Measurements from ENCODE around the gene BBS9.
"Not testable (repeated sequence)": the region's sequence is repeated elsewhere in the genome, so short reads cannot be mapped to it uniquely, and the experiment has no call there.

The BBS9 gene

DNA sequence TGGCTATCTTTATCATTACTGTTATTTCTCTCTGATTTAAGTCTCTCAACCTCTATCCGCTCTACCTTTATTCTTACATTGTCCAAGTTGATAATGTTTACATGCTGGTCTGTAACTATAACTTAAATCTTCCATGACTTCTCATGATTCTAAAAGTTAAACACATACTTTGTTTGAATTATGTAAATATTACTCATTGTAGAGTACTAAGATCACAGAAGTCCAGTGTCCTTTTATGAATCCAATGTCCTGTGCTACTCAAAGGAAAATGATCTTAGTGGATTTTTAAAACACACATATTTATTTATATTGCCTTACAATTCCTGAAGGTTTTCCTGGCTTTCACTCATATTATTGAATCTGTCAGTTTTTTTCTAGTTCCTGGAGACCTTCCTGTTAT is 70.9 kb downstream of the BBS9 start:
- no peak for DNase-seq (ENCODE audit: low read depth)
- Histone ChIP-seq H3K9me3 (ENCODE audit: control insufficient read depth, low read length) (no peaks in the 10 kb centered on the region), H3K9ac (ENCODE audit: low read length) (no peak overlapping the region), H3K27me3 (replicated peaks; ENCODE audit: control insufficient read depth, insufficient read depth, low read length) (no peaks in the 10 kb centered on the region), H3K36me3 (ENCODE audit: control insufficient read depth, insufficient read depth, low read length, severe bottlenecking) (no peaks in the 10 kb centered on the region), H3K4me1 (ENCODE audit: control insufficient read depth, insufficient read depth, low read length) (peaks cover 15% of the 10 kb centered on the region), H3K4me3 (ENCODE audit: low read length) (no peak overlapping the region)

- Histone ChIP-seq H3K27me3 (replicated peaks; ENCODE audit: control insufficient read depth, insufficient read depth, low read length) (no peaks in the 10 kb centered on the region), H3K4me1 (ENCODE audit: control insufficient read depth, insufficient read depth, low read length) (no peaks in the 10 kb centered on the region), H3K9me3 (ENCODE audit: control insufficient read depth, low read length) (no peaks in the 10 kb centered on the region), H3K4me3 (ENCODE audit: low read length) (no peak overlapping the region), H3K36me3 (ENCODE audit: control insufficient read depth, insufficient read depth, low read length, severe bottlenecking) (no peaks in the 10 kb centered on the region), H3K9ac (ENCODE audit: low read length) (no peak overlapping the region)
- no peak for DNase-seq (ENCODE audit: low read depth)
Observed at GRCh38 chr7:33201821-33202220, 72.5 kb downstream of the BBS9 start.

GRCh38 chr7:33210958-33211357 is 81.6 kb downstream of the BBS9 start:
- no peaks in the 10 kb centered on the region for H3K4me1 ChIP-seq (ENCODE audit: control insufficient read depth, insufficient read depth, low read length)
- H3K27me3 ChIP-seq (replicated peaks; ENCODE audit: control insufficient read depth, insufficient read depth, low read length): no peaks in the 10 kb centered on the region
- peaks cover 27% of the 10 kb centered on the region for H3K9me3 ChIP-seq (ENCODE audit: control insufficient read depth, low read length)
- H3K4me3 ChIP-seq (ENCODE audit: low read length): no peak overlapping the region
- no peak overlapping the region for H3K9ac ChIP-seq (ENCODE audit: low read length)
- no peaks in the 10 kb centered on the region for H3K36me3 ChIP-seq (ENCODE audit: control insufficient read depth, insufficient read depth, low read length, severe bottlenecking)
- DNase-seq (ENCODE audit: low read depth): no peak

DNA sequence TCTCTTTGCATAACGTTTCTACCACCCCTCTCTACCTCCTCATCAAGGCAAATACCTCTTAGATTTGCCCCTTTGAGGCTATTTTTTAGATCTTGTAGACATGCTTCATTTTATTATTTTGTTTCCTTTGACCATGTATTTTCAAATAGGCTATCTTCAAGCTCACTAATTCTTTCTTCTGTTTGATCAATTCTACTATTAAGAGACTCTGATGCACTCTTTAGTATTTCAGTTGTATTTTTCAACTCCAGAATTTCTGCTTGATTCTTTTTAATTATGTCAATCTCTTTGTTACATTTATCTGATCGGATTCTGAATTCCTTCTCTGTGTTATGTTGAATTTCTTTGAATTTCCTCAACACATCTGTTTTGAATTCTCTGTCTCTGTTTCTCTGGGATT is 82.8 kb downstream of the BBS9 start:
- no peaks in the 10 kb centered on the region for H3K27me3 ChIP-seq (replicated peaks; ENCODE audit: control insufficient read depth, insufficient read depth, low read length)
- no peak for DNase-seq (ENCODE audit: low read depth)
- no peak overlapping the region for H3K4me3 ChIP-seq (ENCODE audit: low read length)
- H3K4me1 ChIP-seq (ENCODE audit: control insufficient read depth, insufficient read depth, low read length): no peaks in the 10 kb centered on the region
- H3K36me3 ChIP-seq (ENCODE audit: control insufficient read depth, insufficient read depth, low read length, severe bottlenecking): no peaks in the 10 kb centered on the region
- H3K9me3 ChIP-seq (ENCODE audit: control insufficient read depth, low read length): peaks cover 27% of the 10 kb centered on the region
- no peak overlapping the region for H3K9ac ChIP-seq (ENCODE audit: low read length)

DNA sequence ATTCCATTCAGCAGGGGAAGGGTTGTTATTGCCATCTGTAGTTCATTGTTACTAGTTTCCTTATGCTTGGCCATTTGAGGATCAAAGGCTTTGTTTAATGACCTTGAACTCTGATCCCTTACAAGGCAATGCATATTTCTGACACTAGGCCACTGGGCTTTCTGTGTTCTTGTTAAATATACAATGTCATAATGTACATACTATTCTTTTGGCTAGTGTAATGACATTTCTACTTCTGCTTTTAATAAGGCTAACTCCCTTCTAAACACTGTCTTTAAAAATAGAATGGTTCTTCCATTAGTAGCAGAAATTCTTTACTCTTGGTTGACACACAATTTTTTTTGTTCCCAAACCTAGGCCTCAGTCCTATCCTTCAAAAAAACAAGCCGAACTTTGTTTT is 86.6 kb downstream of the BBS9 start:
- no peak overlapping the region for H3K4me3 ChIP-seq (ENCODE audit: low read length)
- H3K4me1 ChIP-seq (ENCODE audit: control insufficient read depth, insufficient read depth, low read length): no peaks in the 10 kb centered on the region
- H3K27me3 ChIP-seq (replicated peaks; ENCODE audit: control insufficient read depth, insufficient read depth, low read length): no peaks in the 10 kb centered on the region
- H3K9ac ChIP-seq (ENCODE audit: low read length): no peak overlapping the region
- peaks cover 15% of the 10 kb centered on the region for H3K9me3 ChIP-seq (ENCODE audit: control insufficient read depth, low read length)
- no peak for DNase-seq (ENCODE audit: low read depth)
- no peaks in the 10 kb centered on the region for H3K36me3 ChIP-seq (ENCODE audit: control insufficient read depth, insufficient read depth, low read length, severe bottlenecking)

DNA sequence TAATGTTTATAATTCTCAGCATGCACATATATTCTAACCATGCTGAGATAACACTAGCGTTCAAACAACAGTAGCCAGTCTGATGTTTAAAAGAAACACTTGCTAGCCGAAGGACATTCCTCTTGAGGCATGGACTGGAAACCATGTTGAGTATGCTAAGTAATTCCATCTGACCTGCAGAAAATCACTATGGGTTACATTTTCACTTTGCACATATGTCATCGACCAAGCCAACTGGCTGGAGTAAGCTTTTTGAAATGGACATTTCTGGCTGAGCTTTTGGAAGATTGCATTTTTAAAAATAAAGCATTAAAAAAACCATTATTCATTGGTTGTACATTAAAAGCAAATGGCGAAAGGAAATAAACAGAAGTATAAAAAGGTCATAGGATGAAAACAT is 88.2 kb downstream of the BBS9 start:
- no peaks in the 10 kb centered on the region for H3K36me3 ChIP-seq (ENCODE audit: control insufficient read depth, insufficient read depth, low read length, severe bottlenecking)
- no peak overlapping the region for H3K4me3 ChIP-seq (ENCODE audit: low read length)
- DNase-seq (ENCODE audit: low read depth): no peak
- H3K4me1 ChIP-seq (ENCODE audit: control insufficient read depth, insufficient read depth, low read length): no peaks in the 10 kb centered on the region
- no peaks in the 10 kb centered on the region for H3K27me3 ChIP-seq (replicated peaks; ENCODE audit: control insufficient read depth, insufficient read depth, low read length)
- H3K9me3 ChIP-seq (ENCODE audit: control insufficient read depth, low read length): no peaks in the 10 kb centered on the region
- no peak overlapping the region for H3K9ac ChIP-seq (ENCODE audit: low read length)

DNA sequence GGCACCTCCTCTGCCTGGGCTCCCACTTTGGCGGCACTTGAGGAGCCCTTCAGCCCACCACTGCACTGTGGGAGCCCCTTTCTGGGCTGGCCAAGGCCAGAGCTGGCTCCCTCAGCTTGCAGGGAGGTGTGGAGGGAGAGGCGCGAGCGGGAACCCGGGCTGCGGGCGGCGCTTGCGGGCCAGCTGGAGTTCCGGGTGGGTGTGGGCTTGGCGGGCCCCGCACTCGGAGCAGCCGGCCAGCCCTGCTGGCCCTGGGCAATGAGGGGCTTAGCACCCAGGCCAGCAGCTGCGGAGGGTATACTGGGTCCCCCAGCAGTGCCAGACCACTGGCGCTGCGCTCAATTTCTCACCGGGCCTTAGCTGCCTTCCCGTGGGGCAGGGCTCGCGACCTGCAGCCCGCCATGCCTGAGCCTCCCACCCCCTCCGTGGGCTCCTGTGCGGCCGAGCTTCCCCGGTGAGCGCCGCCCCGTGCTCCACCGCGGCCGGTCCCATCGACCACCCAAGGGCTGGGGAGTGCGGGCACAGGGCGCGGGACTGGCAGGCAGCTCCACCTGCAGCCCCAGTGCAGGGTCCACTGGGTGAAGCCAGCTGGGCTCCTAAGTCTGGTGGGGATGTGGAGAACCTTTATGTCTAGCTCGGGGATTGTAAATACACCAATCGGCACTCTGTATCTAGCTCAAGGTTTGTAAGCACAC is 89.6 kb downstream of the BBS9 start:
- H3K4me1 ChIP-seq (ENCODE audit: control insufficient read depth, insufficient read depth, low read length); H3K9ac ChIP-seq (ENCODE audit: low read length); H3K4me3 ChIP-seq (ENCODE audit: low read length); H3K27me3 ChIP-seq (replicated peaks; ENCODE audit: control insufficient read depth, insufficient read depth, low read length); DNase-seq (ENCODE audit: low read depth); H3K9me3 ChIP-seq (ENCODE audit: control insufficient read depth, low read length); H3K36me3 ChIP-seq (ENCODE audit: control insufficient read depth, insufficient read depth, low read length, severe bottlenecking): not testable (repeated sequence)

DNA sequence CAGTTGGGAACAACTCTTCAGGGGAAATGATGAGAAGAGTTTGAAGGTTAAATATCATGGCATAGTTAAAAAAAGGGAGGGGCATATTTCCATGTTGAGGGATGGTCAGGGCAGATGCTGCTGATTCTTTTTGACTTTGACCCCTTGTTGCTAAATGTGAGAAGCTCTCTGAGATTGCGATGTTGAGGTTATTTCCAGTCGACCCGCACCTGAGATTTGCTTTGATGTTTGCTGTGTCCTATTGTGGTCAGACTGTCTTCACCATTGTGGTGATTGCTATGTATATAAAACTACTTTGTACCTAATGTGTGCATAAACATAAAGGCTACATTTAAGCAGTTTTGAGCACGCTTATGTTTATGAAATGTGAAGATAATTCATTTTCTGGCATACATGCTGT is 90.9 kb downstream of the BBS9 start:
- no peaks in the 10 kb centered on the region for H3K27me3 ChIP-seq (replicated peaks; ENCODE audit: control insufficient read depth, insufficient read depth, low read length)
- no peak overlapping the region for H3K4me3 ChIP-seq (ENCODE audit: low read length)
- no peak for DNase-seq (ENCODE audit: low read depth)
- H3K9me3 ChIP-seq (ENCODE audit: control insufficient read depth, low read length): no peaks in the 10 kb centered on the region
- no peaks in the 10 kb centered on the region for H3K4me1 ChIP-seq (ENCODE audit: control insufficient read depth, insufficient read depth, low read length)
- H3K9ac ChIP-seq (ENCODE audit: low read length): no peak overlapping the region
- no peaks in the 10 kb centered on the region for H3K36me3 ChIP-seq (ENCODE audit: control insufficient read depth, insufficient read depth, low read length, severe bottlenecking)

DNA sequence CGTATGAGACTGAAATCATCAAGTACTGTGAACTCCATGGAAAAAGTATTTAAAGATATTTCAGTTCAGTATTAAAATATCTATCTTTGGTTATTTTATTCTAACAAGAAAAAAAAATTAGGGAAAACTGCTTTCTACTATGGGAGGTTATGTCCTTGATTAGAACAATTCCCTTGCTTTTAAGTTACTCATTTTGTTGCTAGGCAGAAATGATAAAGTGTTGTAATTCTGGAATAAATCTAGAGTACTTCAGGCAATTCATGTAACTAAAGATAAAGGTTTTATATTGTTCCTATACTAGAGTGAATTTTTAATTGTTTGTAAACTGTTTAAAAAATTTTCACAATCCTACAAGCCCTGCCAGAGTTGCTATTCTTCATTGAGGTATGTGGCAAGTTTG is 92.0 kb downstream of the BBS9 start:
- no peaks in the 10 kb centered on the region for H3K27me3 ChIP-seq (replicated peaks; ENCODE audit: control insufficient read depth, insufficient read depth, low read length)
- no peak overlapping the region for H3K4me3 ChIP-seq (ENCODE audit: low read length)
- H3K4me1 ChIP-seq (ENCODE audit: control insufficient read depth, insufficient read depth, low read length): no peaks in the 10 kb centered on the region
- DNase-seq (ENCODE audit: low read depth): no peak
- no peaks in the 10 kb centered on the region for H3K9me3 ChIP-seq (ENCODE audit: control insufficient read depth, low read length)
- no peaks in the 10 kb centered on the region for H3K36me3 ChIP-seq (ENCODE audit: control insufficient read depth, insufficient read depth, low read length, severe bottlenecking)
- no peak overlapping the region for H3K9ac ChIP-seq (ENCODE audit: low read length)

- H3K4me3 ChIP-seq (ENCODE audit: low read length): no peak overlapping the region
- DNase-seq (ENCODE audit: low read depth): peak; percentile 10
- peaks cover 9% of the 10 kb centered on the region for H3K4me1 ChIP-seq (ENCODE audit: control insufficient read depth, insufficient read depth, low read length)
- H3K9me3 ChIP-seq (ENCODE audit: control insufficient read depth, low read length): no peaks in the 10 kb centered on the region
- no peak overlapping the region for H3K9ac ChIP-seq (ENCODE audit: low read length)
- H3K27me3 ChIP-seq (replicated peaks; ENCODE audit: control insufficient read depth, insufficient read depth, low read length): no peaks in the 10 kb centered on the region
- H3K36me3 ChIP-seq (ENCODE audit: control insufficient read depth, insufficient read depth, low read length, severe bottlenecking): no peaks in the 10 kb centered on the region
Observed at GRCh38 chr7:33232632-33233145, 103.3 kb downstream of the BBS9 start.

DNA sequence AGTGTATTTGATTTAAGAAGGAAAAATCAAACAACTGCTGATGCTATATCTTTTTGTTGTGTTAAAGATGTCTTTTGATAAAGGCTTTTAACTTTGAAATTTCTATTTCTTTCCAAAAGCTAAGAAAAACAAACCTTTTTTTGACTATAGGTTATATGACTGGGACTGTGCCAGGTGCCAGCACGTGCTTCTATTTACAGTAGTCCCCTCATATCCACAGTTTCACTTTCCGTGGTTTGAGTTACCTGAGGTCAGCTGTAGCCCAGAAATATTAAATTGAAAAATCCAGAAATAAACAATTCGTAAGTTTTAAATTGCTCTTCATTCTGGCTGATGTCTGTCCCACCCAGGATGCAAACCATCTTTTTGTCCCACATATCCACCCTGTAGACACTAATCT is 104.3 kb downstream of the BBS9 start:
- Histone ChIP-seq H3K9me3 (ENCODE audit: control insufficient read depth, low read length) (no peaks in the 10 kb centered on the region), H3K4me1 (ENCODE audit: control insufficient read depth, insufficient read depth, low read length) (peaks cover 9% of the 10 kb centered on the region), H3K9ac (ENCODE audit: low read length) (no peak overlapping the region), H3K4me3 (ENCODE audit: low read length) (no peak overlapping the region), H3K36me3 (ENCODE audit: control insufficient read depth, insufficient read depth, low read length, severe bottlenecking) (no peaks in the 10 kb centered on the region), H3K27me3 (replicated peaks; ENCODE audit: control insufficient read depth, insufficient read depth, low read length) (no peaks in the 10 kb centered on the region)
- no peak for DNase-seq (ENCODE audit: low read depth)

DNA sequence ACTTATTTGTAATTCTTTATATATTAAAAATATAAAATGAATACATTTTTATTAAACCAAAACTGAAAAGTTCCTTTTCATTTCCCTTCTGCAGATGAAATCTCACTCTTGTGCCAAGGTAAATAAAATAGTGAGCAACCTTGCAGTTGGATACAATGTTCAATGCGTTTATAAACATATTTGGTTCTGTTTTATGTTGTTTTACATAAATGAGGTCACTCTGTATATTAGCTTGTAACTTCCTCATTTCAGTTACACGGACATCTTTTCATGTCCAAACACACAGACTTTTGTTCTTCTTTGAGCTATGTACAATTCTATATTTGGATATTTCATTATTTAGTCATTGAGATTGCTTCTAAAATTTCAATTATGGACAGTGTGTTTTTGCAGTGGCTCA is 107.7 kb downstream of the BBS9 start:
- Histone ChIP-seq H3K36me3 (ENCODE audit: control insufficient read depth, insufficient read depth, low read length, severe bottlenecking) (no peaks in the 10 kb centered on the region), H3K4me1 (ENCODE audit: control insufficient read depth, insufficient read depth, low read length) (peaks cover 9% of the 10 kb centered on the region), H3K9ac (ENCODE audit: low read length) (no peak overlapping the region), H3K9me3 (ENCODE audit: control insufficient read depth, low read length) (no peaks in the 10 kb centered on the region), H3K4me3 (ENCODE audit: low read length) (no peak overlapping the region), H3K27me3 (replicated peaks; ENCODE audit: control insufficient read depth, insufficient read depth, low read length) (no peaks in the 10 kb centered on the region)
- no peak for DNase-seq (ENCODE audit: low read depth)
